Epithelial cell of esophagus (primary cell): Measurements from ENCODE around the gene IFT57.

ENCODE experiments used
- DNase-seq: peaks from one replicate; pipeline ENCODE4 v3.0.0; 2010; ENCODE audit warnings: low read depth
- H3K4me3 ChIP-seq: 2 replicates; pipeline ENCODE4 v1.5.1; 2011; ENCODE audit warnings: mild to moderate bottlenecking, low read length, control low read depth
- CTCF ChIP-seq: IDR thresholded peaks from 2 replicates; pipeline ENCODE4 v1.5.1; 2011; ENCODE audit warnings: low read depth, mild to moderate bottlenecking, low read length, control low read depth, inconsistent platforms; ENCODE audit not compliant: insufficient read depth; ENCODE audit errors: missing control alignments

The IFT57 gene

GRCh38 chr3:108114423-108115065 lies 107.7 kb downstream of the IFT57 start:
- DNase-seq = peak; percentile 78
- H3K4me3 ChIP-seq = no peak overlapping the region
- no peak for TF ChIP-seq CTCF

- H3K4me3 ChIP-seq = no peak overlapping the region
- no peak for DNase-seq
- TF ChIP-seq CTCF = no peak
Observed at GRCh38 chr3:108113975-108114374, 108.2 kb downstream of the IFT57 start.

GRCh38 chr3:108110934-108111333 lies 111.3 kb downstream of the IFT57 start:
- DNase-seq = no peak
- H3K4me3 ChIP-seq = no peak overlapping the region
- TF ChIP-seq CTCF = no peak
